ENCODE data around the gene SLC44A3. TPM values are rescaled to one million over a fixed set of nuclear protein-coding genes. Genes with fewer than 3 reads are reported as not detected.
"Not testable (repeated sequence)": the region's sequence is repeated elsewhere in the genome, so short reads cannot be mapped to it uniquely, and the experiment has no call there.

Gene SLC44A3
- total RNA-seq, 1 donor from 2014 or later: 3.3 TPM

- DNase-seq; ATAC-seq (ENCODE audit: poor library complexity); intact Hi-C loops (cut with DNase I): not testable (repeated sequence)
These were observed 121.3 kb downstream of the SLC44A3 start for GRCh38 chr1:94941480-94941879.

GRCh38 chr1:94942171-94943128 is 122.3 kb downstream of the SLC44A3 start:
- intact Hi-C loops (cut with DNase I): no loop called here
- ATAC-seq (ENCODE audit: poor library complexity) (no peak), DNase-seq (no peak)

Other genes starting within 250 kb of the SLC44A3 start
- gene CNN3, start 106.8 kb downstream of the SLC44A3 start, total RNA-seq: 49.4 TPM